ENCODE results near the gene LTBP1.

GRCh38 chr2:33030326-33030725, 83.6 kb downstream of the LTBP1 start:
- TF ChIP-seq CTCF (IDR thresholded peaks at IDR 0.05), result no peak
- no peak for TF ChIP-seq POLR2A (IDR thresholded peaks at IDR 0.05)

All from adrenal gland (tissue), 5 donors.